HG02759 (cell line): Measurements from ENCODE around the gene SLC22A16.

Experiments used
- ATAC-seq: cut with Tn5 transposase; IDR thresholded peaks from one replicate; pipeline ENCODE4 v1.9.1; 2021; ENCODE audit warnings: mild to moderate bottlenecking, moderate library complexity; ENCODE audit not compliant: unreplicated experiment

Gene SLC22A16

DNA sequence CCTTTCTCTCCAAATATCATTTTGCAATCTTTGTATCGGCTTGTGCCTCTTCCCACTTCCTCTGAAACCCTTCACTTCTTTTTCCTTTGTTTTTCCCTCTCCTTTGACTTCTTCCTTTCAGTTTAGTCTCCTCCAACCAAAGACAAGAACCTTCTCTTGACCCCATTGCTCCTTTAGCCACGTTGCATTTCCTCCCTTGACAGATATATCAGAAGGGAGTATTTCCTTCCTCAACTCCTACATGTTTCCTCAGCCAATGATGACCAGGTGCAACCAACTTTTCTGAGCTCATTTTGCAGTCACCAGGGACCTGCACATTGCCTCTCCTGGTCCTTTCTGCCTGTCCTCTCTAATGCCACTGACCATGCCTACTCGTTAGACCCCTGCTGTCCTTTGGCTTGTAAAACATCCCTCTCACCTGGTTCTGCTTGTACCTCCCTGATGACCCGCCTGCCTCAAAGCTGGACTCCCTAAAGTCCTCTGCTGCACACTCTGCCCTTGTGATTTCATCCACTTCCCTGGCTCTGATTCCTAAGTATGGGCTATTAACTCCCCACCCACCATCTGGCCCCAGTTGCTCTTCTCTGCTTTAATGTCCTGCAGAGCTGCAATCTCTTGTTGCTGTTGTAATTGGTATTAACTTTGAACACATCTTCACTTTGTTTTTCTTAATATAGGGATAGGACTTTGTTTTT, 27.4 kb downstream of the SLC22A16 start:
- no peak for ATAC-seq

DNA sequence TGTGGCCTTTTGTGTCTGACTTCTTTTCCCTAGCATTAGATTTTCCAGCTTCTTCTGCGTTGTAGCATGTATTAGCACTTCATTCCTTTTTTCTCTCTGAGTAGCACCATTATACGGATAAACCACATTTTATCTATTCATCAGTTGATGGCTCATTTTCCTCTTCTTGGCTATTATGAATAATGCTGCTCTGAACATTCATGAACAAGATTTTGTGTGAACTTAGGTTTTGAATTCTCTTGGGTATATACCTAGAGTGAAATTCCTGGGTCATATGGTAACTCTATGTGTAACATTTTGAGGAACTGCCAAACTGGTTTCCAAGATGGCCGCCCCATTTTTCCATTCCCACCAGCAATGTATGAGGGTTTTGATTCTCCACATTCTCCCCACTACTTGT, 28.7 kb downstream of the SLC22A16 start:
- ATAC-seq: no peak

DNA sequence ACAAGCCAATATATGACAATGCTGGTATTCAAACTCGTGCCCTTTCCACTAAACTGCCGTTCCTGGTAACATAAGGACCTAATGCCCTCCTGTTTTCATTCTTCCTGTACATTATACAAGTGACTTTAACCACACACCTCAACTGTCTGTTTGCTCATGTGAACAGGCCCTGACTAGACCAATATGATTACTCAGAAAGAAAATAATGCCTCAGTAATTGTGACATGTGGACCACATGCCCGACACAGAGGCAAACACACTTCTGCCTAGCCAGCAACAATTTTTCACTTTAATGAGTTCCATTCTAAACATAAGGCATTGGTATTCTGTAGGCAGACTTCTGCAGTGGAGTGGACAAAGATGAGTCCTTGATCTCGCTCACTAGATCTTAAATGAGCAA, 30.0 kb downstream of the SLC22A16 start:
- ATAC-seq: no peak

DNA sequence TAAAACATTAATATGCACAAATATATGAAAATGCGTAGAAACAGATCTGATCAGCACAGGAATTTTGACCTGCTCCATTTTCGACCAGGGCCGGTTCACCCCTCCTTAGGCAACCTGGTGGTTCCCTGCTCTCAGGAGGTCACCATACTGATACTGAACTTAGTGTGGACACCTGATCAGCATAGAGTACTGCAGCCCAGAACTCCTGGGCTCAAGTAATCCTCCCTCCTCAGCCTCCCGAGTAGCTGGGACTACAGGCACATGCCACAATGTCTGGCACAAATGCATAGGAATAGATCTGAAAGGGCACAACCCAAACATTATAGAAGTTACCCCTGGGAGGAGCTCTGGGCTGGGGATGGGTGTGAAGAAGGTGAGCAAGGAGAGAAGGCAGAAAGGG, 36.4 kb downstream of the SLC22A16 start:
- no peak for ATAC-seq

DNA sequence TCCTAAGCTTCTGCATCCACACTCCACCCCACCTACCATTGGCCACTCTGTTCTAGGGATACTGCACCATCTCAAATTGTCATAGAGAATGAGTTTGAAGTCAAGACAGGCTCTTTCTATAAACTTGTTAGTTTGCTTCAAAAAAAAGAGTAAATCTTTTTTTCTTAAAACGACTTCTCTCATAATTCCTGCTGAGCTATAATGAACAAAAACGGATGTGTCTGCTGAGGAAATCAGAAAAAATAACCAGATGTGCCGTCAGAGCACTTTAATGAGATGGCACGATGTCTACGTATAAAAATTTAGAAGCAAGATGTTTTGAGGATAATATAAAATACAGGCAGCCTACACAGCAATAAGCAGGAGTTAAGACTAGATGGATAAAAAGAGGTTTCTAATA, 37.1 kb downstream of the SLC22A16 start:
- no peak for ATAC-seq

DNA sequence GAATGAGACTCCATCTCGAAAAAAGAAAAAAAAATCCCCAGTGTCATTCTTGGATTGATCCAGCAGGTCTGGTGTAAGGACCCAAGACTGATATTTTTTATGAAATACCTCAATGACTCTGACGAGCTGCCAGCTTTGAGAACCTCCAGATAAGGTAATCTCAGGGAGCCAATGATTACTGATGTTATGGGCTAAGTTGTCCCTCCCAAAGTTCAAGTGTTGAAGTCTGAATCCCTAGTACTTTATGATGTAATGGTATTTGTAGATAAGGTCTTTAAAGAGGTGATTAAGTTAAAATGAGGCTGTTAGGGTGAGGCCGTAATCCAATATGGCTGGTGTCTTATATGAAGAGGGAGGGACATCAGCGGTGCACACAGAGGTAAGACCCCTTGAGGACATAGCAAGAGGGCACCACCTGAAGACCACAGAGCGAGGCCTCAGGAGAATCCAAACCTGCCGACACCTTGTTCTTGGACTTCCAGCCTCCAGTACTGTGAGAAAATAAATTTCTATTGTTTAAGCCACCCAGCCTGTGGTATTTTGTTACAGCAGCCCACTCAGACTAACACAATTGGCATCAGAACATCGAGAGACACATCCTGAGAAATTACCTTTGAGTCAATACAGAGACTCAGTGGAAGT, 41.3 kb downstream of the SLC22A16 start:
- no peak for ATAC-seq

DNA sequence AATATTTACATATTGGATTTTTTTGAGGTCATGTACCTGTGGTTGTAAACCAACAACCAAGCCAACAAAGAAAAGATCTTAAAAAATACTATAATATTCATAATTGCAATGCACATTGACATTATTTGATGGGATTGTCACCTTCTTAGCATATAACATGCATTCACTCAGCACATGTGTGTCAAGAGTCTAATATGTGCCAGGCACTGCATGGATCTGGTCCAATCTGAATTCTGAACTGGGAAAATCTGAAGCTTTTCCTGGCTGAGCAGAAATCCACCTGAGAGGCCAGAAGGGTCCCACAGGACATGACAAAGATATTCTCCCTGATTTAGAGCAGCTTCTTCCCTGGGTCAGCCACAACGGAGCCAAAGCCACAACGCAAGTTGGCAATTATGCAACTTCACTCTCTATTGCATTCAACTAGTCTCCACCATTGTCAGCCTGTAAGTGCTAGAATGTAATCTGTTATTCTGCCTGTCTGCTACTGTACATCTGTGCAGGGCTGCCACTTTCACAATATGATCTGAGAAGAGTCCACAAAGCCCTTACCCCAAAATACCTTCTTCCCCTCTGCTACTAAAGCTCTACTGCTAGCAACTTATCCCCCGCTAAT, 44.0 kb downstream of the SLC22A16 start:
- ATAC-seq: no peak

DNA sequence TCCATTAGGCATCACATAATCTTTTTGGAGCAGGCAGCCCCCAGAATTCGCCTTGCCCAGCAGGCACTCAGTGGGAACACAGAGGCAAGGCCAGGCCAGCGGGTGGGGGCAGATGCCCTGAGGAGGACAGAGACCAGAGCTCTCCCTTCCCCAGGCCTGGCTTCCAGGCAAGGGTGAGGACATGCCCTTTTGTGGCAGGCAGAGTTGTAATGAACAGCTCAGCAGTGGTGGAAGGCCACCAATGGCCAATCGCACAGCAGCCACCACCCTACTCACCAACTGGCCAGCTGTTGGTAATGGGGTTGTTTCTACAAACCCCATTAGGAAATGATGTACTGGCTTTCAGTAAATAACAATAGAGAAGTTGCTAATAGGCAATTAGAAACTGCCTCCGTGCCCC, 45.7 kb downstream of the SLC22A16 start:
- ATAC-seq: no peak

DNA sequence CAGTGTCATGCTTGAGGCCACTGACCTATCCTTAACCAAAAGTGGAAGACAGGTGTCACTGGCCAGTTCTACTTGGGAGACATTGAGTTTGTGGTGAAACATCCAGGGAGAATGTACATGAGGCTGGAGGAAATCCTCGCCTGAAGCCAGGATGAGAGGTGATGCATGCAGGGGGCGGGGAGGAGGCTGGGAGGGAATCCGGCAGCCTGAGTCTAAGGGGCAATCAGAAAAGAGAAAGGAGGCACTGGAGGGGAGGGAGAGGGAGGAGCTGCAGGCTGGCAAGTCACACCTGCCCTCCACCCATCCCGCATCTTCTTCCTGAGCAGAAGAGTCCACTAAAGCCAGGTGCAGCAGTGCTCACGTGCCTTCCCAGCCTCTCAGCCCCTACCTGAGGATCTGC, 46.2 kb downstream of the SLC22A16 start:
- ATAC-seq: no peak

DNA sequence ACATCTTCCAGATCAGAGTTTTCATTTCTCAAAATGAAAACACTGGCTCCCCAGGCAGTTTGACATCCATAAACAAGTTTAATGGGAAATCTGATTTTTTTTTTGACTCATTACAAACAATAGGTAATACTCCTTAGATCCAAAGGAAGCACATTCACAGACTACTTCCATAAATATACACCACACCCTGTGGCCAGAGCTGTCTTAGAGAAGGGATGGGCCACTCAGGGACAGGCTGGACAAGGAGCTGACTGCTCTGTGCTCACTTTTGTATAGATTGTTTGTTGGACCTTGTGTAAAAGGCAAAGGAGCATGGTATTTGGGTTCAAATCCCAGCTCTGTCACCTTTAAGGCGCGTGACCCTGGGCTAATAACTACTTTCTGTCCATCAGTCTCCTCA, 48.3 kb downstream of the SLC22A16 start:
- no peak for ATAC-seq

DNA sequence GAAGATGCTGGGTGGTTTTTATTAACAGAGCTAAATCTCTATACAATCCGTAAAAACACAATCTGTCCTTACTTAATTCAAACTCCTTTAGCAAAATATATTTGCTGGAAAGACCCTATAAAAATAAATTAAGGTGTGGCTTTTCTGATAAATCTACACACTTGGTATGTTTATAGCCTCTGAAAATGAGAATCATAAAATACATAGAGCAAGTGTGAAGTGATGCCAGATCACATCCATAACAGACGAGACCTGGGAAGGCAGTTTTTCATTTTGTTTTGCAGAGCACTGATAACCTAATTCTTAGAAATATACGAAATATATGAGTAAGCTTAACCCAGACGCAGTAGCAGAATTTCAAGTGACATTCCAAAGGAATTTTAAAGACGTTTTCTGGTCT, 50.6 kb downstream of the SLC22A16 start:
- ATAC-seq: no peak

DNA sequence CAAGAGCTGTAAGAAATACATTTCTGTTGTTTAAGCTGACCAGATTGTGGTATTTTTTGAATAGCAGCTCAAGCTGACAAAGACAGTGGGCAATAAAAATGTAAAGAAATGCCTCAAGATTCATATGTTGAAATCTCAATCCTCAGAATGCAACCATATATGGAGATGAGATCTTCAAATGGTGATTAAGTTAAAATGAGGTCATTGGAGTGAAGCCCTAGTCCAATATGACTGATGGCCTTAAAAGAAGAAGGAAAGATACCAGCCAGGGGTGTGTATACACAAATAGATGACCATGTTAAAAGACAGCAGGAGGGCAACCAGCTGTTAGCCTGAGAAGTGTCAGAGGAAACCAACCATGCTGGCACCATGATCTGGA, 54.0 kb downstream of the SLC22A16 start:
- ATAC-seq: no peak

DNA sequence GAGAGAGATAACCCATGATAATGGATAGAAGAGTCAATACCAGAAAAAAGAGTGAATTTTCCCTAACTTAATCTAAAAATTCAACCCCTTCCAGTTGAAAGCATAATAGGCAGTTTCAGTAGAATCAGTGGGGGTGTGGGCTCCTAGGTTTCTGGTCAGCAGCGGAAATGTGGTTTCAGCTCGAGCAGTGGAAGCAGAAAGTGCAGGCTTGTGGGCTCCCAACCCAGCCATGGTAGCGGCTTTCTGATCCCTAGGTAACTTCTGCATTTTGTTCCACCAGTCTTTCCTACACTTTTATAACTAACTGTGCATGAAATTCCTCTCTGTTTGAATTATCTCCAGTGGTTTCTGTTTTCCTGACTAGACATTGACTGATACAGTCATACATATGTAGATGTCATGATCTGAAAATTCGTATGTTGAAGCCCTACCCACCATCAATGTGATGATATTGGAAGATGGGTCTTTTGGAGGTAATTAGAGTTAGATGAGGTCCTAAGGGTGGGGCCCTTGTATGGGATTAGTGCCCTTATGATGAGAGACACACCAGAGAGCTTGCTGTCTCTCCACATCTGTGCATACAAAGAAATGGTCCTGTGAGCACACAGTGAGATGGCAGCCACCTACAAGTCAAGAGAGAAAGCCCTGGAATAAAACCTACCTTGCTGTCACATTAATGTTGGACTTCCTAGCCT, 54.5 kb downstream of the SLC22A16 start:
- ATAC-seq: no peak

DNA sequence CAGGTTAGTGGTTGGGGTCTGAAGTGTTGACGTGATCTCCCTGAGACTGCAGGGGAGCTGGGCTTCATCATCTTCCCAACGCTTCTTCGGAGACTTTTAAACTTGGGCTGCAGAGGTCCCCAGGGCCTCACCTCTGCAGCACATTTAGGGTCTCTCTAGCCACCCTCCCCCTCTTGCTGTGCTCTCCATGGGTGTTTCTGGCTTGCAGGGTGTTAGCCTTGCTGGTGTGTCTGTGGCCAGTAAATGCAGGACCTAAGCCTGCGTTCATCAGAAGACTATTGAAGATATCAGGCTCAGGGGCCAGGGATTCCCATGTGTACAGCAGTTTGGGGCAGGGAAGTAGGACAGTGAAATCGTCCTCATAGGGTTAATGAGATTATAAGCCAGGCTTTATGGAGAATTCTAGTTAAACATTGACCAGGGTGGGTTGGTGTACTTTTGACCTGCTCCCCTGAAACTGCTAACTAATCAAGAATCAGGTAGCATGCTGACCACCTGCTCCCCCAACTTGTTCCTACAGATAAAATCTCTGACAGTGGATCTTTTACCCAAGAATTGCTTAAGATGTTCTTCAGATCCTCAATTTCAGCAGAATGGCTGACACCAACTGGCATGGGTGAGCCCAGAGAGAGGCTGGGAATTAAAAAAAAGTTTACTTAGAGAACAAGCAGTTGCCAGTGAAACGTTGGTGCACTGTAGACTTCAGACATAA, 57.2 kb downstream of the SLC22A16 start:
- ATAC-seq: no peak

DNA sequence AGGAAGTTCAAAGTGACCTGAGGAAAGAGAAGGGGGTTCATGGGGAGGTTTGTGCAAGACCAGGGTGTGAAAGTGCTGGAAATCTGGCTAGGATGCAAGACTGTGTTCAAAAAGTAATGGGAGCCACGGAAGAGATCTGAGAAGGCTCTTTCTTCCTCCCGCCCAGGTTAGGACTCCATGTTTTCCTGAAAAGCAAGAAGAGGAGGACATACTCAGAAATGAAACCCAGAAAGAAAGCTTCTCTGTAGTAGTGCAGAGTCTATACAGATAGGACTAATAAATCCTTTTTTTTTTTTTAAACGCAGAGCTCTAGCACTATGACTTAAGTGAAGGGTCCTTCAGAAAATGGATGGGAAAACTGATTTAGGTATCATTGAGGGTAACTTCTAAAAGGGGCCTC, 57.8 kb downstream of the SLC22A16 start:
- ATAC-seq: no peak

DNA sequence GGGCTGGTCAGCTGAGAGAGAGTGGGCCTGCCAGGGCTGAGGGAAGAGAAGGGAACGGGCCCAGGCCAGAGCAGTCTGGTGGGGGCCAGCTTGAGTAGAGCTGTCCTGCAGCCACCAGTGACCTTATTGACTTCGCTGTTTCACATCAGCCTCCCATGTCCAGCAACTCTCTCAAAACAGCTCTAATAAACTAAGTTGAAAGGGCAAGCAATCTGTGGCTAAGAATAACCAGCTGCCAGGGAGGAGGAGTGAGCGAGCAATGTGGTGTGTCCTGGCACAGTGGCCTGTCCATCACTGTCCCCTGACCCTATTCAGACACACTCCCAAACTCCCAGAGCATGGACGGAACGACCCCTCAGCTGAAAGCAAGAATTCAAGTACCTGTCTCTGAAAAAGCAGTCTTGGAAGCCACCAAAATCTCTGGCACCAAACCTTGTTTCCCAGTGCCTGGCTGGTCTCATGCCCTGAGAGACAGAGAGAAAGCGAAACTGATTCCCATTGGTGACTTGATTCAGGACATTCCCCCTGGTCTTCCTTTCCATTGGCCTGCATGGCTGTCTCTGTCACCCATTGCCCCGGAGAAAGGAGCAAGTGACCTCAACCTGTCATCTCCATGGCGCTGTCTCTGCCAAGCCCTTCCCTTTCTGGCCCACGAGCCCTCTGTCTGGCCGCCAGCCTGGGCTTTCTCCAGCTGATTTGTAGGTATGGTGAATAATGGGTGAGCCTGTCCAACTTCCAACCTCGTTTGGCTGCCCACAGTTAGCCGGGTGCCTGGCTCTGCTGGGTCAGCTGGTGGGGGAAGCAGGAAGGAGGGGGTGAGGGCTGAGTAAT, 61.1 kb downstream of the SLC22A16 start, which contains the start of gene DDO:
DDO (minus strand) TSS at position 490 of the 831 bp plus-strand sequence. CDS start 2,113 bp downstream, outside the sequence.
- peak; percentile 47 for ATAC-seq

DNA sequence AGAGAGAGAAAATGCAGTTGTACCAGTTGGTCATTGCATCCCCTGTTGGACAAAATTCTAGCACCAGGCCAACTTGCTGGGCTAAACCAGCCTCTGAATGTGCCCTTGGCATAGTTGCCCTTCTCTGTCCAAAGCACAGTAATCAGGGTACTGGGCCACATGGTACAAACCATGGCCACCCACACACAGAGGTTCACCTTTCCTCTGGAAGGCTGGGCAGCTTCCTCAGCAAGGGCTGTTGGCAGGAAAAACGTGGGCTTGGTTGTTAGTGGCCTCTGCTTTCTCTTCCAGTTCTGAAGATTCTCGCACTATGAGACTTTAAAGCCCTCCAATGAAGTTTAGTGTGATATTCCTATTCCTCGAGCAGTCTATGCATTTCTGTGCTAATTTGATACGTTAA, 61.7 kb downstream of the SLC22A16 start:
- no peak for ATAC-seq

DNA sequence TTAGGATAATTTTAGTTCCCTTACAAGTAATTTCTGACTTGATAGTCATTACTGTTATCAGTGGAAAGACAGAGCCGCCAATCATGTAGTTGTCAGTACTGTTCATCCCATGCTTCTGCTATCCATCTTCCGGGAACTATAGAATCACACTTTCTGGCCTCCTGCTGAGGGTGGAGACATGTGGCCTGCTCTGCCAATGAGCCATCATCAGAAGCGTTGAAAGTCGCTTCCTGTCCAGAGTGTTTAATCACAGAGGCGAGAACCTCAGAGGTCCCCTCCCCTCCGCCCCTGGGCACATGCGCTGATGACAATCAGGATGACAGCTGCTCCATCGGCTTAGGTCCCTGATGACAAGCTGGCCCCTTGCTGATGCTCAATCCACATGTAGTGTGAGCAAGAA, 64.1 kb downstream of the SLC22A16 start:
- ATAC-seq: no peak

DNA sequence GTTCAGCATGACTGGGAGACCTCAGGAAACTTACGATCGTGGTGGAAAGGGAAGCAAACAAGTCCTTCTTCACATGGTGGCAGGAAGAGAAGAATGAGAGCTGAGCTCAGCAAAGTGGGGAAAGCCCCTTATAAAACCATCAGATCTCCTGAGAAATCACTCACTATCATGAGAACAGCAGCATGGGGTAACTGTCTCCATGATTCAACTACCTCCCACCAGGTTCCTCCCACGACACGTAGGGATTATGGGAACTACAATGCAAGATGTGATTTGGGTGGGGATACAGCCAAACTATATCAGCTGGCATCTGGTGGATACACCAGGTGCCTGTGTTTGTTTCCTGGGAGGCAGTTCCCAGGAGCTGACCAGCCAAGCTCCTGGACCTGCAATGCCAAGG, 65.9 kb downstream of the SLC22A16 start:
- no peak for ATAC-seq

DNA sequence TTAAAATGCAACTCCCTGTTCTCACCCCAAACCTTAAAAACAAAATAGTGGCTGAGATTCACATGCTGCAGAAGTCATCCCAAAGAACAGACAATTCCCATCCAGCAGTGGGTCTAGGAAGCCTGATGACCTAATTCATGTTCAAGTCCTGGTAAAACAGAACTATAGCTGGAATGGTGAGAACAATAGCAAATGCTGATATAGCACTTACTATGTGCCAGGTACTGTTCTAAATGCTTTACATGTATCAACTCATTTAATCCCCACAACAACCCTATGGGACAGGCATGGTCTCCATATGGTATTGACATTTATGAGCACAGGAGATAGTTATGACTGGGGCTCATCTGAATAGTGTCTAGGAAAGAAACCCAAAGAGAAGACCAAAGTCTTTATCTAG, 66.6 kb downstream of the SLC22A16 start:
- ATAC-seq: no peak
